22Rv1 (cell line): Measurements from ENCODE around the gene IL13.

Source experiments
- CTCF ChIP-seq: fragments of 450-650 bp; IDR thresholded peaks from 2 replicates; pipeline ENCODE4 v1.5.1; 2017; ENCODE audit warnings: mild to moderate bottlenecking
- ZFX ChIP-seq: fragments of 450-650 bp; IDR thresholded peaks from 2 replicates; pipeline ENCODE4 v1.6.1; 2017; ENCODE audit warnings: antibody characterized with exemption, borderline replicate concordance

DNA sequence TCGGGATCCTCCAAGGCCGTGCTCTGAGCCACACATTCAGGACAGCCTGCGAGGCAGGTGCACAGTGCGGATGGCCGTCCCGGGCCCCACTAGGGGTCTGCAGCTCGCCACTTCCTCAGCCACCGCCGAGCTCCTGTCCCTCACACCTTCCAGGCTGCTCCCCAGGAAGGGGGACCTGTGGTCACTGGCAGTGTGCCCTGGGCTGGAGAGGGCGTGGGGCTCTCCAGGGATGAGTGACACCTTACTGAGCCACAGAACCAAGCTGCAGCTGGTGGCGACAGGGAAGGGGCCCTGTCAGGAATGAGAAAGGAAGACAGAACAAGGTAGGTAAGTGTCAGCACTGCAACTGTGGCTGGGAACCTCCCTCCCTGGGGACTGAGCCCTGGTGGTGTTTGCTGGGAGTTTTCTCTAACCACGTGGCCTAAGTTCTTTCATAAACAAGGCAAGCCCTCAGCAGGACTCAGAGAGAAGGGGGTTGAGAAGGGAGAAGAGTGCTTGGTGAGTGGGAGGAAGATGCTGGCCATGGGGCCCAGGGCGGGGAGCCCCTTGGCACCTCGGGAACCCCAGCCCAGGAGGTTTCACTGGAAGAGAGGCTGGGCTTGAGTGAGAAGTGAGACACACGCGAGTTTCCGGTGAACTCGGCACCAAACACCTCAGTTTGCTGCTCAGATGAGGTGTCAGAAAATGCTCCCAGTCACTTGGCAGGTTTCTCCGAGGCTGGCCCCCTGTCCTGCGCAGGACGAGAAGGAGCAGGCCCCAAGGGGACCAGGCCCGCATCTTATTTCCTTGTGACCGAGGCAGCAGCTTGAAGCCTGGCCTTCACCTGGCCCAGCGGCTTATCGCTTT is 5.2 kb downstream of the IL13 start:
- TF ChIP-seq CTCF (no peak), ZFX (no peak)
